ENCODE results near the gene SNRPD2.

DNA sequence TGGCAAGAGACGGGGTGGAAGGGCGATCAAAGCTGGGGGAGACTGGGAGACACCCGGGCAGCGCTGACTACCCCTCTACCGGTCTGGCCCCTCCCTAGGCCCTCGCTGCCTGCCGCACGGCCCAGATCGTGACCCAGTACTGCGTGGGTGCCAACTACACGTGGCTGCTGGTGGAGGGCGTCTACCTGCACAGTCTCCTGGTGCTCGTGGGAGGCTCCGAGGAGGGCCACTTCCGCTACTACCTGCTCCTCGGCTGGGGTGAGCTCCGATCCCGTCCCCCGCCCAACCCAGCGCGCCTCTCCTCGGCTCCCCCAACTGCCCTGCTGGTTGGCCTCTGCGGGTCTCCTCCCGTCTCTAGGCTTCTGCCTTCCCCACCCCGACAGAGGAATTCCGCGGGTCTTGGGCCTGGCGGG is 14.9 kb downstream of the SNRPD2 start:
- TF ChIP-seq CTCF (IDR thresholded peaks at IDR 0.05) (no peak), POLR2A (IDR thresholded peaks at IDR 0.05) (no peak), POLR2AphosphoS5 (IDR thresholded peaks at IDR 0.05) (no peak), EP300 (IDR thresholded peaks at IDR 0.05) (no peak)
